Measurements from ENCODE around the gene THSD7A.

GRCh38 chr7:11492307-11492706, 339.7 kb downstream of the THSD7A start:
- TF ChIP-seq POLR2A (IDR thresholded peaks at IDR 0.05; ENCODE audit: low read depth, low read length) (no peak), CTCF (conservative IDR thresholded peaks at IDR 0.05; ENCODE audit: low read depth, low read length) (no peak), CHD1 (IDR thresholded peaks at IDR 0.05; ENCODE audit: low read depth, low read length) (no peak), RCOR1 (IDR thresholded peaks at IDR 0.05; ENCODE audit: insufficient replicate concordance, low read length) (no peak), RFX5 (IDR thresholded peaks at IDR 0.05; ENCODE audit: low read depth, low read length) (no peak), MAZ (IDR thresholded peaks at IDR 0.05; ENCODE audit: borderline replicate concordance, low read depth, low read length) (no peak), CEBPB (IDR thresholded peaks at IDR 0.05; ENCODE audit: low read depth, low read length) (no peak), BHLHE40 (IDR thresholded peaks at IDR 0.05; ENCODE audit: low read depth, low read length) (no peak), ELK1 (IDR thresholded peaks at IDR 0.05; ENCODE audit: borderline replicate concordance, low read depth, low read length) (no peak), RAD21 (IDR thresholded peaks at IDR 0.05; ENCODE audit: low read length) (no peak)

All from IMR-90 (cell line).